Measurements from ENCODE around the gene COL5A1. TPM values are rescaled to one million over a fixed set of nuclear protein-coding genes. Genes with fewer than 3 reads are reported as not detected.

COL5A1 gene
- total RNA-seq, 1 donor from 2014 or later: 28.9 TPM

GRCh38 chr9:134723037-134723436, 81.4 kb downstream of the COL5A1 start:
- Mint-ChIP-seq H3K36me3 (ENCODE audit: unreplicated experiment) (no peaks in the 10 kb centered on the region), H3K9me3 (ENCODE audit: unreplicated experiment) (no peaks in the 10 kb centered on the region), H3K4me3 (ENCODE audit: unreplicated experiment) (no peak overlapping the region), H3K27ac (ENCODE audit: unreplicated experiment) (no peak overlapping the region), H3K4me1 (ENCODE audit: low read depth, unreplicated experiment) (no peaks in the 10 kb centered on the region), H3K27me3 (ENCODE audit: unreplicated experiment) (peaks cover 3% of the 10 kb centered on the region)
- TF ChIP-seq, protein P1, sequence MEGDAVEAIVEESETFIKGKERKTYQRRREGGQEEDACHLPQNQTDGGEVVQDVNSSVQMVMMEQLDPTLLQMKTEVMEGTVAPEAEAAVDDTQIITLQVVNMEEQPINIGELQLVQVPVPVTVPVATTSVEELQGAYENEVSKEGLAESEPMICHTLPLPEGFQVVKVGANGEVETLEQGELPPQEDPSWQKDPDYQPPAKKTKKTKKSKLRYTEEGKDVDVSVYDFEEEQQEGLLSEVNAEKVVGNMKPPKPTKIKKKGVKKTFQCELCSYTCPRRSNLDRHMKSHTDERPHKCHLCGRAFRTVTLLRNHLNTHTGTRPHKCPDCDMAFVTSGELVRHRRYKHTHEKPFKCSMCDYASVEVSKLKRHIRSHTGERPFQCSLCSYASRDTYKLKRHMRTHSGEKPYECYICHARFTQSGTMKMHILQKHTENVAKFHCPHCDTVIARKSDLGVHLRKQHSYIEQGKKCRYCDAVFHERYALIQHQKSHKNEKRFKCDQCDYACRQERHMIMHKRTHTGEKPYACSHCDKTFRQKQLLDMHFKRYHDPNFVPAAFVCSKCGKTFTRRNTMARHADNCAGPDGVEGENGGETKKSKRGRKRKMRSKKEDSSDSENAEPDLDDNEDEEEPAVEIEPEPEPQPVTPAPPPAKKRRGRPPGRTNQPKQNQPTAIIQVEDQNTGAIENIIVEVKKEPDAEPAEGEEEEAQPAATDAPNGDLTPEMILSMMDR (IDR thresholded peaks at IDR 0.05; ENCODE audit: partially characterized antibody, unreplicated experiment): no peak
- no peak for DNase-seq

- no peak for DNase-seq
- TF ChIP-seq, protein P1 (IDR thresholded peaks at IDR 0.05; ENCODE audit: partially characterized antibody, unreplicated experiment): no peak
- Mint-ChIP-seq H3K27me3 (ENCODE audit: unreplicated experiment) (peaks cover 3% of the 10 kb centered on the region), H3K4me1 (ENCODE audit: low read depth, unreplicated experiment) (no peaks in the 10 kb centered on the region), H3K9me3 (ENCODE audit: unreplicated experiment) (no peaks in the 10 kb centered on the region), H3K4me3 (ENCODE audit: unreplicated experiment) (no peak overlapping the region), H3K27ac (ENCODE audit: unreplicated experiment) (no peak overlapping the region), H3K36me3 (ENCODE audit: unreplicated experiment) (no peaks in the 10 kb centered on the region)
Measured at GRCh38 chr9:134723491-134724190, 82.0 kb downstream of the COL5A1 start.

DNA sequence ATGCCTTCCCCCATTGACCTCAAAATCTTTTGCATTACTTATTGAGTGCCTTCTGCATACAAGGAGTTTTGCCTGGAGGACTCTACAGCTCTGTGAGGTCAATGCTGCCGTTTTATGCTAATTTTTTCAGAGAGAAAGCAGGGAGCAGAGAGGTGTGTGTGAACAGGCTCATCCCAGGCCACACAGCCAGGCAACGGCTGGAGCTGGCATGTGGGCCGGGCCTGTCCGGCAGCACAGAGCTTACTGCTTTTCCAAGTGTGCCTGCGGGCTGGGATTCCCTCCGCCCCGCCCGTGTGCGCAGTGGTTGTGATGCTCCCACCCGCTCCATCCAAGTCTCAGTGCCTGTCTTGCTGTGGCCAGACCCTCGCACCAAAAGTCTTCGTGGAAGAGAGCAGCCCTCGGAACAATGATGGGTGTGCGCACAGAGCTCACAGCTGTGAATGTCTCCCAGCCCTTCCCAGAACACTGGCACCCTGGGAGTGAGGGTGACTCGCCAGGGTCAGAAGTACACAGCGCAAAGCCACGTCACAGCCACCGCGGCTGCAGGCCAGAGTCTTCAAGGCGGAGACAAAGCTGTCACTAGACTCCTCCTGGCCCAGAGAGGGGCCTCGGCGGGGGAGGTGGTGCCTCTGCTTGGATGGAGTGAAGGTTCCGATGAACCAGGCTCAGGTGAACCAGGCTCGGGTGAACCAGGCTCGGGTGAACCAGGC, 82.8 kb downstream of the COL5A1 start:
- H3K27ac Mint-ChIP-seq (ENCODE audit: unreplicated experiment): no peak overlapping the region
- H3K27me3 Mint-ChIP-seq (ENCODE audit: unreplicated experiment): peaks cover 5% of the 10 kb centered on the region
- TF ChIP-seq, protein P1 (IDR thresholded peaks at IDR 0.05; ENCODE audit: partially characterized antibody, unreplicated experiment): no peak
- DNase-seq: no peak
- H3K36me3 Mint-ChIP-seq (ENCODE audit: unreplicated experiment): no peaks in the 10 kb centered on the region
- H3K4me1 Mint-ChIP-seq (ENCODE audit: low read depth, unreplicated experiment): no peaks in the 10 kb centered on the region
- no peak overlapping the region for H3K4me3 Mint-ChIP-seq (ENCODE audit: unreplicated experiment)
- H3K9me3 Mint-ChIP-seq (ENCODE audit: unreplicated experiment): no peaks in the 10 kb centered on the region

GRCh38 chr9:134724912-134725604, 83.5 kb downstream of the COL5A1 start:
- H3K27ac Mint-ChIP-seq (ENCODE audit: unreplicated experiment): no peak overlapping the region
- no peaks in the 10 kb centered on the region for H3K36me3 Mint-ChIP-seq (ENCODE audit: unreplicated experiment)
- no peak overlapping the region for H3K4me3 Mint-ChIP-seq (ENCODE audit: unreplicated experiment)
- TF ChIP-seq, protein P1 (IDR thresholded peaks at IDR 0.05; ENCODE audit: partially characterized antibody, unreplicated experiment): no peak
- peaks cover 5% of the 10 kb centered on the region for H3K27me3 Mint-ChIP-seq (ENCODE audit: unreplicated experiment)
- H3K4me1 Mint-ChIP-seq (ENCODE audit: low read depth, unreplicated experiment): no peaks in the 10 kb centered on the region
- H3K9me3 Mint-ChIP-seq (ENCODE audit: unreplicated experiment): no peaks in the 10 kb centered on the region
- DNase-seq: no peak

- peaks cover 1% of the 10 kb centered on the region for H3K9me3 Mint-ChIP-seq (ENCODE audit: unreplicated experiment)
- no peaks in the 10 kb centered on the region for H3K36me3 Mint-ChIP-seq (ENCODE audit: unreplicated experiment)
- DNase-seq: no peak
- H3K4me1 Mint-ChIP-seq (ENCODE audit: low read depth, unreplicated experiment): no peaks in the 10 kb centered on the region
- peaks cover 5% of the 10 kb centered on the region for H3K27me3 Mint-ChIP-seq (ENCODE audit: unreplicated experiment)
- no peak overlapping the region for H3K4me3 Mint-ChIP-seq (ENCODE audit: unreplicated experiment)
- no peak overlapping the region for H3K27ac Mint-ChIP-seq (ENCODE audit: unreplicated experiment)
- TF ChIP-seq, protein P1 (IDR thresholded peaks at IDR 0.05; ENCODE audit: partially characterized antibody, unreplicated experiment): no peak
Measured at GRCh38 chr9:134725605-134725940, 84.0 kb downstream of the COL5A1 start.

All from glutamatergic neuron (in vitro differentiated cells).